HEK293T (cell line): ENCODE data around the gene THRAP3.

ENCODE experiments used
- CTCF ChIA-PET: fragments of 350-600 bp; formaldehyde crosslinking; extraction: SDS; loops from one replicate; lab custom pipeline; 2021; ENCODE audit warnings: antibody characterized with exemption, inconsistent platforms; lab: Yijun Ruan, JAX
- POLR2A ChIA-PET: fragments of 350-600 bp; formaldehyde crosslinking; extraction: SDS; loops from one replicate; lab custom pipeline; 2020; ENCODE audit warnings: antibody characterized with exemption, inconsistent platforms; lab: Yijun Ruan, JAX
- DNase-seq: peaks from one replicate; pipeline ENCODE4 v3.0.0; 2012; ENCODE audit warnings: mixed read lengths; ENCODE audit errors: extremely low spot score
- ARNT ChIP-seq: fragments of 450-650 bp; IDR thresholded peaks from 2 replicates; pipeline ENCODE4 v1.6.1; 2017; ENCODE audit warnings: mild to moderate bottlenecking
- BHLHE40 ChIP-seq: fragments of 450-650 bp; IDR thresholded peaks from 2 replicates; pipeline ENCODE4 v1.6.1; 2016; ENCODE audit warnings: mild to moderate bottlenecking, moderate library complexity, borderline replicate concordance
- CTBP1 ChIP-seq: fragments of 450-650 bp; IDR thresholded peaks from 2 replicates; pipeline ENCODE4 v1.6.1; 2016; ENCODE audit warnings: borderline replicate concordance
- ELF4 ChIP-seq: fragments of 450-650 bp; IDR thresholded peaks from 2 replicates; pipeline ENCODE4 v1.6.1; 2017; ENCODE audit warnings: antibody characterized with exemption
- FOXA1 ChIP-seq: fragments of 450-650 bp; IDR thresholded peaks from 2 replicates; pipeline ENCODE4 v1.6.1; 2016; ENCODE audit warnings: mild to moderate bottlenecking
- FOXK2 ChIP-seq: fragments of 450-650 bp; IDR thresholded peaks from 2 replicates; pipeline ENCODE4 v1.6.1; 2016; ENCODE audit warnings: mild to moderate bottlenecking
- FOXM1 ChIP-seq: fragments of 450-650 bp; IDR thresholded peaks from 2 replicates; pipeline ENCODE4 v1.6.1; 2017; ENCODE audit warnings: mild to moderate bottlenecking, borderline replicate concordance
- HDGF ChIP-seq: fragments of 450-650 bp; IDR thresholded peaks from 2 replicates; pipeline ENCODE4 v1.6.1; 2017; ENCODE audit warnings: antibody characterized with exemption, borderline replicate concordance
- L3MBTL2 ChIP-seq: fragments of 450-650 bp; conservative IDR thresholded peaks from 2 replicates; pipeline ENCODE4 v1.6.1; 2016; ENCODE audit warnings: mild to moderate bottlenecking
- LEF1 ChIP-seq: fragments of 450-650 bp; IDR thresholded peaks from 2 replicates; pipeline ENCODE4 v1.6.1; 2017; ENCODE audit warnings: mild to moderate bottlenecking, borderline replicate concordance
- NFRKB ChIP-seq: fragments of 450-650 bp; IDR thresholded peaks from 2 replicates; pipeline ENCODE4 v1.6.1; 2016; ENCODE audit warnings: mild to moderate bottlenecking, moderate library complexity
- PKNOX1 ChIP-seq: fragments of 450-650 bp; IDR thresholded peaks from 2 replicates; pipeline ENCODE4 v1.6.1; 2016
- SP1 ChIP-seq: fragments of 450-650 bp; IDR thresholded peaks from 2 replicates; pipeline ENCODE4 v1.6.1; 2017
- SUZ12 ChIP-seq: fragments of 450-650 bp; IDR thresholded peaks from 2 replicates; pipeline ENCODE4 v1.6.1; 2016; ENCODE audit warnings: mild to moderate bottlenecking
- TARDBP ChIP-seq: fragments of 450-650 bp; IDR thresholded peaks from 2 replicates; pipeline ENCODE4 v1.6.1; 2016
- ZNF384 ChIP-seq: fragments of 450-650 bp; IDR thresholded peaks from 2 replicates; pipeline ENCODE4 v1.6.1; 2016

The THRAP3 gene

GRCh38 chr1:36330940-36331339 lies 106.7 kb downstream of the THRAP3 start:
- TF ChIP-seq LEF1 (no peak), FOXK2 (no peak), ARNT (no peak), TARDBP (no peak), FOXA1 (no peak), SUZ12 (no peak), ZNF384 (no peak), BHLHE40 (no peak), FOXM1 (no peak), NFRKB (no peak), ELF4 (no peak), SP1 (no peak), CTBP1 (no peak)
- DNase-seq: no peak
- ChIA-PET POLR2A (no interaction called here), CTCF (no interaction called here)

DNA sequence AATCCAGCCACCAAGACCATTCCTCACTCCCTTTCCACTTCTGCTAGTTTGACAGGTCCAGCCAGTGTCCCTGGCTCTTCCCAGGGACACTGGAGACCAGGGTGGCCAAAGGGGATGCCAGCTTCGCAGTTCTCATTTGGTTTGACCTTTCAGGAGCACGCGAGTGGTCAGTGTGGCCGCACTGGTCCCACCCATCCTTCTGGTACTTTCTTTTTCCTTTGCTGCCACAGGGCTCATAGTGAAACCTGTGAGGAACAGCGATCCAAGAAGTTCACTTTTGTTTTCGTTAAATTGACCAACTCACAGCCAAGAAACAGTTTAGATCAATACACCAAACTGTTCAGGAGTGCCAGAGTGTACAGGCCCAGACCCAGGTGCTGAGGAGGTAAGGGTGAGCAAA lies 113.6 kb downstream of the THRAP3 start:
- no peak for DNase-seq
- ChIA-PET POLR2A (no interaction called here), CTCF (no interaction called here)
- TF ChIP-seq SP1 (no peak), TARDBP (no peak), ZNF384 (no peak), FOXK2 (no peak)

DNA sequence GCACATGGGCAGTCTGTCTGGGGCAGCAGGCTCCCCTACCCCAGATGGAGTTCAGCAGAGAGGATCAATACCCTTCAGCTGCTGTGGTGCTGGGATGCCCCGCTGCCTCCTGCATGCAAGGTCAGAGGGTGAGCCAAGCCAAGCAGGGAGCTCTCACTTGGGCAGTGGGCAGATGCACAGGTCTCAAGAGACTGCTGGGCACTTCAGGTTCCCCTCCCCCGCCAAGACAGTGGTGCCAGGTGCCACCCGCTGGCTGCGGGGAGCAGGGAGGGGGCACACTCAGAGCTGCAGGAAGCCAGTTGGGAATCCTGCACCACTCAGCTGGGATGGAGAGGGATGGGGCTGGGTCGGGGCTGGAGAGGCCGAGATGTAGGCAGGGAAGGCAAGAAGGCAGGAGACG lies 115.0 kb downstream of the THRAP3 start:
- CTCF ChIA-PET: interaction anchor here (0.6 kb wide), 1 partner anchor 187 kb away, joined by 3 read pairs; no protein-coding TSS in a partner anchor
- POLR2A ChIA-PET: no interaction called here
- no peak for DNase-seq
- TF ChIP-seq ELF4: no peak
- no peak for TF ChIP-seq ZNF384
- no peak for TF ChIP-seq SUZ12
- no peak for TF ChIP-seq L3MBTL2
- no peak for TF ChIP-seq ARNT
- TF ChIP-seq FOXK2: no peak
- no peak for TF ChIP-seq HDGF
- no peak for TF ChIP-seq PKNOX1
- TF ChIP-seq CTBP1: no peak
- TF ChIP-seq LEF1: no peak
- TF ChIP-seq NFRKB: no peak
- TF ChIP-seq FOXA1: no peak

DNA sequence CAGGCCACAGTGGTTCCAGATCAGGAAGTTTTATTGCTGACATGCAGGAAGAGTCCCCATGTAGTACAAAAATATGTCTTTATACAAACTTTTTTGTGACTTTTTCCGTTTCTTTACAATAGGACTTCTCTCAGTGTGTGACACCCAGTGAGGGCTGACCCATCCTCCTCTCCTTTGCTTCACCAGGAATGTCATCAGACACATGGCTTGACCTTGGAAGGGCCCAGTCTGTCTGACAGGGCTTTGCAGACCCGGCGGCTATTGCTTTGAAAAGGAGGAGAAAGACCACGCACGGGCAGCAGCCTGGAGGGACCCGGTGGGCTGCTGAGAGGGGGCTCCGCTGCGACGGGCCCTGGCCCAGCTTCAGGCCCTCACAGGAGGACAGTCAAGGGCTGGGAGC lies 115.4 kb downstream of the THRAP3 start:
- ChIA-PET CTCF (interaction anchor here (0.6 kb wide), 1 partner anchor 187 kb away, joined by 3 read pairs; no protein-coding TSS in a partner anchor), POLR2A (no interaction called here)
- DNase-seq: no peak
- TF ChIP-seq NFRKB (no peak), ZNF384 (no peak), FOXA1 (no peak), ELF4 (no peak), FOXM1 (no peak), PKNOX1 (no peak), CTBP1 (no peak), TARDBP (no peak), SUZ12 (no peak), L3MBTL2 (no peak), LEF1 (no peak), HDGF (no peak), FOXK2 (no peak), SP1 (no peak), ARNT (no peak)

GRCh38 chr1:36341626-36342320 lies 117.5 kb downstream of the THRAP3 start:
- ChIA-PET CTCF (interaction anchor here (0.6 to 1.4 kb wide), 4 partner anchors 26 to 360 kb away, joined by 3 to 9 read pairs (median 3); no protein-coding TSS in a partner anchor), POLR2A (interaction anchor here (1.0 kb wide), 1 partner anchor 10 kb away, joined by 4 read pairs; no protein-coding TSS in a partner anchor)
- no peak for TF ChIP-seq BHLHE40
- TF ChIP-seq LEF1: no peak
- no peak for TF ChIP-seq ZNF384
- no peak for TF ChIP-seq FOXK2
- no peak for TF ChIP-seq L3MBTL2
- no peak for DNase-seq

DNA sequence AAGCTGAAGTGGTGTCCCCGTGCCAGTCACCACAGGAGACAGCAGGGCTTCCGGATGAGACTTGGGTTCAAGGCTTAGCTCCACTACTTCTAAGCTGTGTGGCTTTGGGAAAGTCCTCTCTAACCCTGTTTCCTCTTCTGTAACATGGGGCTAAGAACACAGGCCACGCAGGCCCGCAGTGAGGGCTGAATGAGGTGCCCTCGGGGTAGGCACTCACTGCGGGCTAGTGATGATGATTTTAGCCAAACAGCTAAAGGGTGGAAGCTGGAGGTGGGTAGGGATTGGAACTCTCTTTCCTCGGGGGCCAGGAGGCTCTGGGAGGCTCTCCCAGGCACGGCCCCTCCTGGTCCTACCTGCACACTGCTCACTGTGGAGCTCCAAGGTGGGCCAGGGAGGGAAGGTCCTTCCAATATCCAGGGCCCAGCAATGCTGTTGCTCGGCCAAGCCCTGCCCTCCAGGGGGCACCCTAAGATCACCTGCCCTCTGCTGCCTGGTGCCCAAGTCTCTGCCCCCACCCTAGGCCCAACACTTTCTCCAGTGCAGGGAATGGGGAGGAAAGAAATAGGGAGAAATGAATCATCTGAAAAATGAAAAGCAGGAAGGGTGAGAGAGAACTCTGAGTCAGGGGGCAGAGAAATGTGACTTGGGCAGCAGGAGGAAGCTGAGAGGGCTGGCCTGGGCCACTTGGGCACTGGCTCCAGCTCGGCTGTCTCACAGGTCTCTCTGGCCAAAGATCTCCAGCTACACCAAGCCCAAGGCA lies 118.4 kb downstream of the THRAP3 start:
- peak; percentile 52 for DNase-seq
- ChIA-PET POLR2A (interaction anchor here (1.0 to 1.4 kb wide), 2 partner anchors 11 to 44 kb away, joined by 4 to 5 read pairs; no protein-coding TSS in a partner anchor), CTCF (interaction anchor here (0.6 to 1.5 kb wide), 6 partner anchors 25 to 361 kb away, joined by 3 to 9 read pairs (median 3); no protein-coding TSS in a partner anchor)
- TF ChIP-seq L3MBTL2 (no peak), SUZ12 (no peak)
